Gastrocnemius medialis (tissue), 4 donors: ENCODE measurements around the gene NDUFS8. TPM values are rescaled to one million over a fixed set of nuclear protein-coding genes. Genes with fewer than 3 reads are reported as not detected.

Experiments used
- ATAC-seq, 2 donors: fragments of 150-250 bp; one replicate each; pipeline ENCODE4 v1.9.1; 2016
- DNase-seq, 2 donors: peaks; one replicate each; pipeline ENCODE4 v3.0.0-alpha.2; 2019
- H3K27ac ChIP-seq, 4 donors: fragments of 200-600 bp; sonication (generic); 1 replicate in 1 of 4; 2 replicates in 3 of 4; pipeline ENCODE4 v1.5.1; 2016 to 2018; ENCODE audit warnings: mild to moderate bottlenecking in 2 of 4, moderate library complexity in 1 of 4
- H3K27me3 ChIP-seq, 3 donors: fragments of 200-600 bp; sonication (generic) in 2 of 3; 1 replicate in 1 of 3; 2 replicates in 2 of 3; pipeline versions ENCODE4 v1.5.1 to v1.6.0; 2016 to 2019; ENCODE audit warnings: mild to moderate bottlenecking in 1 of 3, moderate library complexity in 1 of 3
- H3K36me3 ChIP-seq, 2 donors: fragments of 200-600 bp; sonication (generic) in 1 of 2; one replicate each; pipeline ENCODE4 v1.5.1; 2017 to 2018
- H3K4me1 ChIP-seq, 2 donors: fragments of 200-600 bp; sonication (generic) in 1 of 2; one replicate each; pipeline ENCODE4 v1.5.1; 2016 to 2017; ENCODE audit warnings: mild to moderate bottlenecking in 2 of 2
- H3K4me3 ChIP-seq, 4 donors: fragments of 200-600 bp; sonication (generic) in 3 of 4; 1 replicate in 1 of 4; 2 replicates in 3 of 4; pipeline ENCODE4 v1.5.1; 2016 to 2019; ENCODE audit warnings: mild to moderate bottlenecking in 2 of 4
- H3K9me3 ChIP-seq, 3 donors: fragments of 200-600 bp; sonication (generic) in 2 of 3; 1 replicate in 1 of 3; 2 replicates in 2 of 3; pipeline ENCODE4 v1.5.1; 2016 to 2019
- CTCF ChIP-seq, 5 experiments: fragments of 450-650 bp in 3 of 5; fragments of 200-600 bp in 2 of 5; sonication (generic) in 2 of 5; IDR thresholded peaks in 4 of 5; conservative IDR thresholded peaks in 1 of 5; 1 replicate in 4 of 5; 2 replicates in 1 of 5; pipeline ENCODE4 v1.5.1; 2016 to 2019; ENCODE audit warnings: antibody characterized with exemption in 5 of 5, mild to moderate bottlenecking in 3 of 5, moderate library complexity in 3 of 5
- POLR2A ChIP-seq, 2 donors: fragments of 450-650 bp; IDR thresholded peaks; one replicate each; pipeline ENCODE4 v1.6.1; 2017; ENCODE audit warnings: antibody characterized with exemption in 2 of 2, mild to moderate bottlenecking in 2 of 2, moderate library complexity in 2 of 2
- in situ Hi-C, 4 donors: fragments of 200-750 bp; cut with MboI; loops; one replicate each; pipeline versions ENCODE4 v1.15.0 to v1.8.0; 2017; ENCODE audit warnings: low sequenced_read_pairs in 4 of 4
- intact Hi-C: fragments of 100-400 bp; cut with DNase I; formaldehyde crosslinking; loops from one replicate; pipeline ENCODE4 v1.15.1; 2023; ENCODE audit warnings: low total_unique reads
- total RNA-seq, 4 donors: library from RNA; depleted of rRNA; stranded (reverse); fragments of >200 nt; gene quantifications; one replicate each; pipeline versions ENCODE4 v1.1.0 to v1.2.3, GENCODE V29; 2016

The NDUFS8 gene
- total RNA-seq, 4 donors from 2014 or later: 242 to 432 (median 307) TPM

- no peak for DNase-seq
- H3K9me3 ChIP-seq: no peaks in the 10 kb centered on the region
- H3K36me3 ChIP-seq: peaks cover 0 to 21% of the 10 kb centered on the region in 2 donors
- no peak overlapping the region for H3K27ac ChIP-seq
- no peaks in the 10 kb centered on the region for H3K27me3 ChIP-seq
- in situ Hi-C loops (no loop called here), intact Hi-C loops (no loop called here)
- TF ChIP-seq POLR2A (IDR thresholded peaks at IDR 0.05): no peak
- TF ChIP-seq CTCF (IDR thresholded peaks at IDR 0.05 in 4 of 5, conservative IDR thresholded peaks at IDR 0.05 in 1 of 5): peak in 1 of 5 experiments; percentile 12
- H3K4me1 ChIP-seq: peaks cover 2 to 5% of the 10 kb centered on the region in 2 donors
- no peak for ATAC-seq
- H3K4me3 ChIP-seq: no peak overlapping the region
Observed at GRCh38 chr11:68076371-68077042, 46.0 kb downstream of the NDUFS8 start.

- no peak overlapping the region for H3K4me3 ChIP-seq
- H3K27me3 ChIP-seq: no peaks in the 10 kb centered on the region
- DNase-seq: no peak
- TF ChIP-seq POLR2A (IDR thresholded peaks at IDR 0.05): no peak
- TF ChIP-seq CTCF (IDR thresholded peaks at IDR 0.05 in 4 of 5, conservative IDR thresholded peaks at IDR 0.05 in 1 of 5): no peak
- intact Hi-C loops: no loop called here
- in situ Hi-C loops: no loop called here
- H3K4me1 ChIP-seq: peaks cover 6 to 16% of the 10 kb centered on the region in 2 donors
- H3K9me3 ChIP-seq: no peaks in the 10 kb centered on the region
- peaks cover 0 to 17% of the 10 kb centered on the region in 2 donors for H3K36me3 ChIP-seq
- H3K27ac ChIP-seq: no peak overlapping the region
- no peak for ATAC-seq
Observed at GRCh38 chr11:68077617-68078582, 47.4 kb downstream of the NDUFS8 start.

GRCh38 chr11:68080860-68081259, 50.4 kb downstream of the NDUFS8 start:
- intact Hi-C loops (no loop called here), in situ Hi-C loops (no loop called here)
- Histone ChIP-seq H3K27me3 (no peaks in the 10 kb centered on the region), H3K4me3 (no peak overlapping the region), H3K36me3 (no peaks in the 10 kb centered on the region), H3K4me1 (peaks cover 6 to 24% of the 10 kb centered on the region in 2 donors), H3K27ac (peak overlapping the region in 1 of 4 donors; percentile 77), H3K9me3 (no peaks in the 10 kb centered on the region)
- DNase-seq (no peak), ATAC-seq (no peak)
- TF ChIP-seq POLR2A (IDR thresholded peaks at IDR 0.05) (no peak), CTCF (IDR thresholded peaks at IDR 0.05 in 4 of 5, conservative IDR thresholded peaks at IDR 0.05 in 1 of 5) (no peak)

GRCh38 chr11:68081691-68082090, 51.2 kb downstream of the NDUFS8 start:
- Histone ChIP-seq H3K27ac (peak overlapping the region in 3 of 4 donors; percentile 30 to 77 (median 38)), H3K9me3 (no peaks in the 10 kb centered on the region), H3K4me3 (no peak overlapping the region), H3K4me1 (peaks cover 6 to 24% of the 10 kb centered on the region in 2 donors), H3K36me3 (no peaks in the 10 kb centered on the region), H3K27me3 (no peaks in the 10 kb centered on the region)
- intact Hi-C loops: no loop called here
- TF ChIP-seq CTCF (IDR thresholded peaks at IDR 0.05 in 4 of 5, conservative IDR thresholded peaks at IDR 0.05 in 1 of 5) (no peak), POLR2A (IDR thresholded peaks at IDR 0.05) (no peak)
- in situ Hi-C loops: no loop called here
- DNase-seq (peak; percentile 30 to 59), ATAC-seq (peak; percentile 95 to 97)
